GM12878 (cell line): ENCODE measurements around the gene KCNS1. TPM values are rescaled to one million over a fixed set of nuclear protein-coding genes. Genes with fewer than 3 reads are reported as not detected.

Experiments
- ATAC-seq: fragments of 200-7000 bp; cut with Tn5 transposase; 3 replicates; pipeline ENCODE4 v1.9.1; 2020; ENCODE audit warnings: mild to moderate bottlenecking, moderate library complexity
- BruUV-seq: library from RNA; stranded (reverse); fragments of 400-500 nt; replicated peaks from 2 replicates; lab custom pipeline; 2021; lab: Mats Ljungman, UMichigan
- CTCF ChIA-PET: fragments of 300-600 bp; sonication (Branson Sonifier 250); formaldehyde crosslinking; extraction: SDS; loops from one replicate; lab custom pipeline; 2021; ENCODE audit warnings: inconsistent platforms; lab: Yijun Ruan, JAX
- POLR2A ChIA-PET: fragments of 350-600 bp; formaldehyde crosslinking; extraction: SDS; loops from one replicate; lab custom pipeline; 2021; ENCODE audit warnings: inconsistent platforms; lab: Charles Lee
- RAD21 ChIA-PET: fragments of 300-600 bp; sonication (Branson Sonifier 250); formaldehyde crosslinking; loops from one replicate; lab custom pipeline; 2023; ENCODE audit warnings: antibody characterized with exemption; ENCODE audit not compliant: unreplicated experiment; lab: Charles Lee
- SMC1A ChIA-PET: fragments of 300-600 bp; sonication (Branson Sonifier 250); formaldehyde crosslinking; loops from one replicate; lab custom pipeline; 2023; ENCODE audit not compliant: unreplicated experiment, uncharacterized antibody; lab: Charles Lee
- DNase-seq: peaks from one replicate; pipeline ENCODE4 v3.0.0-alpha.2; 2011; ENCODE audit warnings: low read depth, low spot score
- FAIRE-seq: peaks from 3 replicates; lab custom pipeline; 2011; peaks lifted over from hg19 to GRCh38; lab: Jason Lieb, UNC
- H2AFZ ChIP-seq: 2 replicates; pipeline ENCODE4 v1.6.0; 2011; ENCODE audit warnings: low read depth, low read length, control low read depth; ENCODE audit not compliant: control insufficient read depth
- H3K27ac ChIP-seq: 2 replicates; pipeline ENCODE4 v1.5.1; 2011; ENCODE audit warnings: control low read depth; ENCODE audit not compliant: control insufficient read depth, insufficient read depth
- H3K27me3 ChIP-seq, 2 experiments: replicated peaks in 1 of 2; 2 replicates each; pipeline versions ENCODE4 v1.6.0 to v1.6.1; 2011; ENCODE audit warnings: low read length in 1 of 2; ENCODE audit not compliant: control insufficient read depth in 2 of 2, insufficient read depth in 2 of 2
- H3K36me3 ChIP-seq, 2 experiments: 2 replicates each; pipeline ENCODE4 v1.5.1; 2011; ENCODE audit warnings: low read length in 1 of 2; ENCODE audit not compliant: control insufficient read depth in 2 of 2, insufficient read depth in 2 of 2
- H3K4me1 ChIP-seq: 2 replicates; pipeline ENCODE4 v1.6.1; 2011; ENCODE audit warnings: mild to moderate bottlenecking, low read length, moderate library complexity, mixed read lengths; ENCODE audit not compliant: control insufficient read depth, insufficient read depth
- H3K4me2 ChIP-seq: 2 replicates; pipeline ENCODE4 v1.6.0; 2011; ENCODE audit warnings: control low read depth; ENCODE audit not compliant: control insufficient read depth, insufficient read depth
- H3K4me3 ChIP-seq: fragments of 200-600 bp; sonication (generic); 2 replicates; pipeline ENCODE4 v1.5.1; 2016
- H3K79me2 ChIP-seq: 2 replicates; pipeline ENCODE4 v1.6.0; 2011; ENCODE audit warnings: low read length; ENCODE audit not compliant: control insufficient read depth, insufficient read depth
- H3K9ac ChIP-seq: 2 replicates; pipeline ENCODE4 v1.8.0; 2011; ENCODE audit warnings: low read length, control low read depth, mixed read lengths; ENCODE audit not compliant: control insufficient read depth, insufficient read depth
- H3K9me3 ChIP-seq: replicated peaks from 3 replicates; pipeline ENCODE4 v1.5.1; 2011; ENCODE audit warnings: mild to moderate bottlenecking, low read length; ENCODE audit not compliant: control insufficient read depth, insufficient read depth
- H4K20me1 ChIP-seq: 2 replicates; pipeline ENCODE4 v1.6.0; 2011; ENCODE audit not compliant: control insufficient read depth, insufficient read depth
- CREM ChIP-seq: IDR thresholded peaks from 2 replicates; pipeline ENCODE4 v1.6.1; 2014; ENCODE audit warnings: antibody characterized with exemption, low read depth
- RAD21 ChIP-seq: IDR thresholded peaks from 2 replicates; pipeline ENCODE4 v1.6.1; 2011; ENCODE audit warnings: mild to moderate bottlenecking, low read depth, low read length, moderate library complexity; ENCODE audit not compliant: insufficient read depth
- RUNX3 ChIP-seq: IDR thresholded peaks from 2 replicates; pipeline ENCODE4 v1.6.1; 2012; ENCODE audit warnings: low read length, inconsistent platforms
- SMC3 ChIP-seq: IDR thresholded peaks from 2 replicates; pipeline ENCODE4 v1.6.1; 2011; ENCODE audit warnings: low read length, improper control_type of control experiment, borderline replicate concordance
- TCF7 ChIP-seq: IDR thresholded peaks from 2 replicates; pipeline ENCODE4 v1.6.1; 2014; ENCODE audit warnings: antibody characterized with exemption, borderline replicate concordance
- YY1 ChIP-seq: IDR thresholded peaks from 2 replicates; pipeline ENCODE4 v1.6.1; 2011; ENCODE audit warnings: low read depth, mild to moderate bottlenecking, low read length
- WGBS: methylation state at CpG from one replicate; pipeline ENCODE4 v1.1.6; 2016; ENCODE audit warnings: low lambda C conversion rate; ENCODE audit not compliant: insufficient replicate concordance, insufficient coverage; ENCODE audit errors: missing lambda C conversion rate; 5-methylcytosine and 5-hydroxymethylcytosine counted together
- in situ Hi-C: fragments of 300-500 bp; cut with MboI; formaldehyde crosslinking; loops from 9 replicates; pipeline ENCODE4 v1.14.3; 2018; ENCODE audit warnings: mixed read lengths
- intact Hi-C: fragments of 100-400 bp; cut with micrococcal nuclease; formaldehyde crosslinking; loops from one replicate; pipeline ENCODE4 v1.14.2; 2022; ENCODE audit not compliant: unreplicated experiment
- polyA plus RNA-seq, 11 experiments: library from polyadenylated mRNA; depleted of rRNA in 4 of 11; unstranded in 6 of 11; stranded (reverse) in 5 of 11; fragments of >200 nt; fragmentation: Nextera tagmentation in 4 of 11; fragmentation: Illumina TruSeq in 1 of 11; extraction: Ambion mirVana in 4 of 11; extraction: Trizol in 1 of 11; gene quantifications; 1 replicate in 1 of 11; 2 replicates in 10 of 11; pipeline versions ENCODE4 v1.2.1 to v1.2.3, GENCODE V29; 2011 to 2016; ENCODE audit warnings: inconsistent platforms in 2 of 11, missing spikeins in 2 of 11, low read depth in 1 of 11
- total RNA-seq, 4 experiments: library from RNA; depleted of rRNA in 3 of 4; stranded (reverse); fragments of >200 nt in 3 of 4; fragmentation: Illumina TruSeq in 1 of 4; extraction: Trizol in 1 of 4; gene quantifications; 2 replicates each; pipeline versions ENCODE4 v1.2.1 to v1.2.3, GENCODE V29; 2013 to 2021
- TF ChIP-seq, protein P1 (sequence below): fragments of 450-650 bp; IDR thresholded peaks from 2 replicates; pipeline ENCODE4 v1.6.1; 2017; ENCODE audit warnings: borderline replicate concordance
- TF ChIP-seq, protein P2 (sequence below), 3 experiments: IDR thresholded peaks in 2 of 3; conservative IDR thresholded peaks in 1 of 3; 2 replicates each; pipeline ENCODE4 v1.5.1; 2011; ENCODE audit warnings: low read depth in 3 of 3, low read length in 3 of 3, mild to moderate bottlenecking in 3 of 3, control low read depth in 2 of 3, moderate library complexity in 2 of 3, inconsistent platforms in 1 of 3, mixed read lengths in 1 of 3; ENCODE audit not compliant: control insufficient read depth in 2 of 3, insufficient read depth in 1 of 3; ENCODE audit errors: extremely low read depth in 1 of 3

Gene KCNS1
- total and polyA plus RNA-seq, 10 of the 15 experiments (the other 5 are each of a cell fraction or from before 2014, with no cell fraction given): not detected

DNA sequence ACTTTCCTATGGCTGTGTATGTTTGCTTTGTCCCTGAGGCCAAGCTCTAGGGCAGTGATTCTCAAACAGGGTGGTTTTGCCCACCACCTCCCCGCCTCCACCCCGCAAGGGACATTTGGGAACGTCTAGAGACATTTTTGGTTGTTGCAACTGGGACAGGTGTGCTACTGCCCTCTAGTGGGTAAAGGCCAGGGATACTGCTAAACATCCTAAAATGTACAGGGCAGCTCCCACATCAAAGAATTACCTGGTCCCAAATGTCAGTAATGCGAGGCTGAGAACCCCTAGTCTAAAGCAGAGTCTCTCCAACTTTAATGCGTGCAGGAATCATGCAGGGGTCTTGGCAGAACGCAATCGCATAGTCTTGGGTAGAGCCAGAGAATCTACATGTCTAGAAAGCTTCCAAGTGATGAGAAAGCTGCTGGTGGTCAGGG is 5.1 kb downstream of the KCNS1 start:
- no peaks in the 10 kb centered on the region for H3K4me1 ChIP-seq
- H3K27me3 ChIP-seq: peaks cover under 1 to 7% of the 10 kb centered on the region in 2 experiments; a peak in 3 of 4 replicates
- ChIA-PET RAD21 (interaction anchor here (0.5 to 7.0 kb wide), 21 partner anchors 9 to 619 kb away, joined by 3 to 85 read pairs (median 4); no protein-coding TSS in a partner anchor), SMC1A (interaction anchor here (0.6 to 8.3 kb wide), 32 partner anchors 8 to 574 kb away, joined by 3 to 108 read pairs (median 4); partner anchors contain the start of genes PABPC1L and SERINC3), CTCF (interaction anchor here (0.7 to 6.3 kb wide), 49 partner anchors 8 to 412 kb away, joined by 3 to 162 read pairs (median 6); partner anchors contain the start of genes PABPC1L and WFDC5), POLR2A (interaction anchor here (1.0 kb wide), 1 partner anchor 17 kb away, joined by 3 read pairs; no protein-coding TSS in a partner anchor)
- WGBS: 0% methylated on average over 7 of the region's 7 CpGs
- H3K27ac ChIP-seq: no peak overlapping the region
- no peaks in the 10 kb centered on the region; a peak in 1 of 4 replicates for H3K36me3 ChIP-seq
- no peak overlapping the region for H3K9ac ChIP-seq
- FAIRE-seq (peak; percentile 80), DNase-seq (peak; percentile 27), ATAC-seq (peak; percentile 82)
- intact Hi-C loops: loop anchor here (1.0 to 5.0 kb wide), 4 partner anchors 52 to 196 kb away; partner anchors contain the start of gene PABPC1L
- H2AFZ ChIP-seq: no peak overlapping the region
- no peak overlapping the region for H3K4me2 ChIP-seq
- TF ChIP-seq RAD21: peak; percentile 86
- TF ChIP-seq RUNX3: 0 out of 2 replicates have a peak, but pooled peaks have one; percentile 11
- TF ChIP-seq SMC3: peak; percentile 77
- TF ChIP-seq, protein P1, sequence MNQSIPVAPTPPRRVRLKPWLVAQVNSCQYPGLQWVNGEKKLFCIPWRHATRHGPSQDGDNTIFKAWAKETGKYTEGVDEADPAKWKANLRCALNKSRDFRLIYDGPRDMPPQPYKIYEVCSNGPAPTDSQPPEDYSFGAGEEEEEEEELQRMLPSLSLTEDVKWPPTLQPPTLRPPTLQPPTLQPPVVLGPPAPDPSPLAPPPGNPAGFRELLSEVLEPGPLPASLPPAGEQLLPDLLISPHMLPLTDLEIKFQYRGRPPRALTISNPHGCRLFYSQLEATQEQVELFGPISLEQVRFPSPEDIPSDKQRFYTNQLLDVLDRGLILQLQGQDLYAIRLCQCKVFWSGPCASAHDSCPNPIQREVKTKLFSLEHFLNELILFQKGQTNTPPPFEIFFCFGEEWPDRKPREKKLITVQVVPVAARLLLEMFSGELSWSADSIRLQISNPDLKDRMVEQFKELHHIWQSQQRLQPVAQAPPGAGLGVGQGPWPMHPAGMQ: no peak
- TF ChIP-seq YY1: peak; percentile 61; the same call in 1 of the 2 replicates
- no peak for TF ChIP-seq CREM
- TF ChIP-seq TCF7: 0 out of 2 replicates have a peak, but pooled peaks have one; percentile 43
- TF ChIP-seq, protein P2, sequence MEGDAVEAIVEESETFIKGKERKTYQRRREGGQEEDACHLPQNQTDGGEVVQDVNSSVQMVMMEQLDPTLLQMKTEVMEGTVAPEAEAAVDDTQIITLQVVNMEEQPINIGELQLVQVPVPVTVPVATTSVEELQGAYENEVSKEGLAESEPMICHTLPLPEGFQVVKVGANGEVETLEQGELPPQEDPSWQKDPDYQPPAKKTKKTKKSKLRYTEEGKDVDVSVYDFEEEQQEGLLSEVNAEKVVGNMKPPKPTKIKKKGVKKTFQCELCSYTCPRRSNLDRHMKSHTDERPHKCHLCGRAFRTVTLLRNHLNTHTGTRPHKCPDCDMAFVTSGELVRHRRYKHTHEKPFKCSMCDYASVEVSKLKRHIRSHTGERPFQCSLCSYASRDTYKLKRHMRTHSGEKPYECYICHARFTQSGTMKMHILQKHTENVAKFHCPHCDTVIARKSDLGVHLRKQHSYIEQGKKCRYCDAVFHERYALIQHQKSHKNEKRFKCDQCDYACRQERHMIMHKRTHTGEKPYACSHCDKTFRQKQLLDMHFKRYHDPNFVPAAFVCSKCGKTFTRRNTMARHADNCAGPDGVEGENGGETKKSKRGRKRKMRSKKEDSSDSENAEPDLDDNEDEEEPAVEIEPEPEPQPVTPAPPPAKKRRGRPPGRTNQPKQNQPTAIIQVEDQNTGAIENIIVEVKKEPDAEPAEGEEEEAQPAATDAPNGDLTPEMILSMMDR (IDR thresholded peaks at IDR 0.05 in 2 of 3, conservative IDR thresholded peaks at IDR 0.05 in 1 of 3; ENCODE audit: control insufficient read depth in 2 of 3, extremely low read depth in 1 of 3, insufficient read depth in 1 of 3, low read depth in 3 of 3, low read length in 3 of 3): peak; percentile 69 to 86 (median 84)
- TF ChIP-seq, all 136 proteins: peak for 6
- in situ Hi-C loops: no loop called here
- Histone ChIP-seq H3K79me2 (no peaks in the 10 kb centered on the region), H3K4me3 (no peak overlapping the region), H3K9me3 (no peaks in the 10 kb centered on the region; the same call in 2 of the 3 replicates), H4K20me1 (no peaks in the 10 kb centered on the region; the same call in 1 of the 2 replicates)
- no TSS peak for BruUV-seq
